ENCODE data around the gene TSPAN9. TPM values are rescaled to one million over a fixed set of nuclear protein-coding genes. Genes with fewer than 3 reads are reported as not detected.

The TSPAN9 gene
- polyA plus RNA-seq, 3 donors, result 0.15 to 0.34 (median 0.25) TPM

GRCh38 chr12:3071710-3072109 lies 5.5 kb upstream of the TSPAN9 start:
- peaks cover 10 to 27% of the 10 kb centered on the region in 2 donors for H3K27me3 ChIP-seq (ENCODE audit: control insufficient read depth in 2 of 2, insufficient read depth in 2 of 2, low read length in 2 of 2)
- H3K4me3 ChIP-seq (replicated peaks in 1 of 3; ENCODE audit: low read depth in 2 of 3, low read length in 3 of 3), result no peak overlapping the region
- H3K27me3 Mint-ChIP-seq (ENCODE audit: low read depth in 3 of 3), result peaks cover 26 to 52% (median 37%) of the 10 kb centered on the region in 3 donors
- H3K27ac Mint-ChIP-seq, result no peak overlapping the region
- H3K4me3 Mint-ChIP-seq, result no peak overlapping the region
- no peak overlapping the region for H3K27ac ChIP-seq (ENCODE audit: low read depth in 1 of 2, low read length in 2 of 2)
- no peak for TF ChIP-seq CTCF (IDR thresholded peaks at IDR 0.05)
- H2AFZ ChIP-seq (ENCODE audit: insufficient read depth, low read depth, low read length, poor library complexity, severe bottlenecking), result no peak overlapping the region
- 94% methylated on average over 23 of the region's 25 CpGs for WGBS (ENCODE audit: insufficient coverage)
- peaks cover 0 to 7% (median 2%) of the 10 kb centered on the region in 7 donors for H3K9me3 Mint-ChIP-seq
- H3K4me2 ChIP-seq (replicated peaks; ENCODE audit: extremely low read depth, low read length, poor library complexity, severe bottlenecking), result no peak overlapping the region
- no peaks in the 10 kb centered on the region for H3K36me3 ChIP-seq (replicated peaks in 1 of 2; ENCODE audit: control insufficient read depth in 1 of 2, insufficient read depth in 2 of 2, low read length in 2 of 2)
- H3K9ac ChIP-seq (ENCODE audit: insufficient read depth, low read length, poor library complexity, severe bottlenecking), result no peak overlapping the region
- no peak for DNase-seq
- no peaks in the 10 kb centered on the region for H3K9me3 ChIP-seq (replicated peaks in 1 of 2; ENCODE audit: control insufficient read depth in 1 of 2, insufficient read depth in 1 of 2, low read length in 2 of 2)
- no peaks in the 10 kb centered on the region for H4K20me1 ChIP-seq (ENCODE audit: insufficient read depth, low read length)
- H3K36me3 Mint-ChIP-seq, result peaks cover 0 to 3% of the 10 kb centered on the region in 2 donors
- H3K4me1 Mint-ChIP-seq, result peaks cover 12% of the 10 kb centered on the region
- peaks cover 4 to 5% of the 10 kb centered on the region in 2 donors for H3K4me1 ChIP-seq (ENCODE audit: control insufficient read depth in 1 of 2, insufficient read depth in 2 of 2, low read length in 2 of 2)
- no peaks in the 10 kb centered on the region for H3K79me2 ChIP-seq (ENCODE audit: insufficient read depth, low read length)
- intact Hi-C loops (cut with micrococcal nuclease), result loop anchor here in 1 of 2 donors (5.0 kb wide), 1 partner anchor 206 kb away; no protein-coding TSS in a partner anchor

- H3K36me3 ChIP-seq (replicated peaks in 1 of 2; ENCODE audit: control insufficient read depth in 1 of 2, insufficient read depth in 2 of 2, low read length in 2 of 2), result no peaks in the 10 kb centered on the region
- H3K79me2 ChIP-seq (ENCODE audit: insufficient read depth, low read length), result no peaks in the 10 kb centered on the region
- H2AFZ ChIP-seq (ENCODE audit: insufficient read depth, low read depth, low read length, poor library complexity, severe bottlenecking), result no peak overlapping the region
- intact Hi-C loops (cut with micrococcal nuclease), result loop anchor here (2.0 to 5.0 kb wide), 2 partner anchors 201 to 204 kb away; no protein-coding TSS in a partner anchor
- Mint-ChIP-seq H3K4me1 (peaks cover 15% of the 10 kb centered on the region), H3K36me3 (peaks cover 0 to 6% of the 10 kb centered on the region in 2 donors), H3K27me3 (ENCODE audit: low read depth in 3 of 3) (peaks cover 32 to 62% (median 48%) of the 10 kb centered on the region in 3 donors), H3K27ac (peak overlapping the region in 1 of 7 donors; percentile 73), H3K4me3 (no peak overlapping the region), H3K9me3 (peaks cover 0 to 8% (median 2%) of the 10 kb centered on the region in 7 donors)
- 6% methylated on average over 9 of the region's 13 CpGs for WGBS (ENCODE audit: insufficient coverage)
- TF ChIP-seq CTCF (IDR thresholded peaks at IDR 0.05), result peak; percentile 98
- H3K4me1 ChIP-seq (ENCODE audit: control insufficient read depth in 1 of 2, insufficient read depth in 2 of 2, low read length in 2 of 2), result peaks cover 12 to 15% of the 10 kb centered on the region in 2 donors
- H3K4me2 ChIP-seq (replicated peaks; ENCODE audit: extremely low read depth, low read length, poor library complexity, severe bottlenecking), result no peak overlapping the region
- H3K9ac ChIP-seq (ENCODE audit: insufficient read depth, low read length, poor library complexity, severe bottlenecking), result no peak overlapping the region
- peaks cover 21 to 40% of the 10 kb centered on the region in 2 donors for H3K27me3 ChIP-seq (ENCODE audit: control insufficient read depth in 2 of 2, insufficient read depth in 2 of 2, low read length in 2 of 2)
- peaks cover 0 to 9% of the 10 kb centered on the region in 2 donors for H3K9me3 ChIP-seq (replicated peaks in 1 of 2; ENCODE audit: control insufficient read depth in 1 of 2, insufficient read depth in 1 of 2, low read length in 2 of 2)
- no peaks in the 10 kb centered on the region for H4K20me1 ChIP-seq (ENCODE audit: insufficient read depth, low read length)
- no peak overlapping the region for H3K27ac ChIP-seq (ENCODE audit: low read depth in 1 of 2, low read length in 2 of 2)
- DNase-seq, result peak; percentile 68 to 70 (median 69)
- H3K4me3 ChIP-seq (replicated peaks in 1 of 3; ENCODE audit: low read depth in 2 of 3, low read length in 3 of 3), result no peak overlapping the region
Measured at GRCh38 chr12:3073438-3074250, 3.5 kb upstream of the TSPAN9 start.
